Measurements from ENCODE around the gene ZNF182. TPM values are rescaled to one million over a fixed set of nuclear protein-coding genes. Genes with fewer than 3 reads are reported as not detected.
"Not testable (repeated sequence)": the region's sequence is repeated elsewhere in the genome, so short reads cannot be mapped to it uniquely, and the experiment has no call there.

ZNF182 gene
- total RNA-seq, 6 experiments from 2014 or later = 2.0 to 2.7 (median 2.5) TPM

DNA sequence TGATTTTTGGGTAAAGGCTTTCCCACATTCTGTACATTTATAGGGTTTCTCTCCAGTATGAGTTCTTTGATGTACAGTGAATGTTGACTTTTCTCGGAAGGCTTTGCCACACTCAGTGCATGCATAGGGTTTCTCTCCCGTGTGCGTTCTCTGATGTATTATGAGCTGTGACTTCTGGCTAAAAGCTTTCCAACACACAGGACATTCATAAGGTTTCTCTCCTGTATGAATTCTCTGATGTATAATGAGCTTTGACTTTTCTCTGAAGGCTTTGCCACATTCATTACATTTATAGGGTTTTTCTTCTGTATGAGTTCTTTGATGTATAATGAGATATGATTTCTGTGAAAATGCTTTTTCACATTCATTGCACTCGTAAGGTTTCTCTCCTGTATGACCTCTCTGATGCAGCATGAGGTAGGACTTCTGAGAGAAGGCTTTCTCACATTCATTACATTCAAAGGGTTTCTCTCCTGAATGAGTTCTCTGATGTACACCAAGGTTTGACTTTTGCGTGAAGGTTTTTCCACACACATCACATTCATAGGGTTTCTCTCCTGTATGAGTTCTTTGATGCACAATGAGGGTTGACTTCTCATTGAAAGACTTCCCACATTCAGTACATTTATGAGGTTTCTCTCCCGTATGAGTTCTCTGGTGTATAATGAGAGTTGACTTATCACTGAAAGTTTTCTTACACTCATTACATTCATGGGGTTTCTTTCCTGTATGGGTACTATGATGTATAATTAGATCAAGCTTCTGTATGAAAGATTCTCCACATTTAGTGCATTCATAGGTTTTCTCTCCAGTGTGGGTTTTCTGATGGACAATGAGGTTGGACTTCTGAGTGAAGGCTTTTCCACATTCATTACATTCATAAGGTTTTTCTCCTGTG is 27.3 kb downstream of the ZNF182 start:
- no peak for DNase-seq
- Mint-ChIP-seq H3K4me1 (ENCODE audit: low read depth) (no peaks in the 10 kb centered on the region), H3K36me3 (ENCODE audit: low read depth) (peaks cover 86% of the 10 kb centered on the region), H3K27me3 (ENCODE audit: insufficient read depth) (no peaks in the 10 kb centered on the region), H3K27ac (no peak overlapping the region), H3K4me3 (no peak overlapping the region), H3K9me3 (peaks cover 90% of the 10 kb centered on the region)
- TF ChIP-seq CTCF (IDR thresholded peaks at IDR 0.05) = no peak

DNA sequence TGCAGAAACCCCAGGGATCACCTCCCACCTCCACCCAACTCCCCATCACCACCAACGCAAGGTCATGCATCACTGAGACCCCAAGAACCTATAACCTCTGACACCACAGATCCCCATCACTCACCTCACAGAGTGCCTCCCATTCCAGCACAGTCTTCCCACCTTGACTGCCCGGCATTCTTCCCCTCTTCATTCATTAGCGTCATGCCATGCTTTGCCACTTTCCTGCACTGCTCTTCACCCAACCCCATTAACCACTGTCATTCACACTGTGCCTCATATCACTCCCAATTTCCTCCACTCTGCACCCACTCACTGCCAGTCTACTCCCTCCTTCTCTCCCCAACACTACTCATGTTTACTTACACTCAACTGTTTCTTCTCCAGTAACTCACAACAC is 30.6 kb downstream of the ZNF182 start:
- no peaks in the 10 kb centered on the region for H3K4me1 Mint-ChIP-seq (ENCODE audit: low read depth)

GRCh38 chrX:47965526-47965925 is 38.3 kb downstream of the ZNF182 start:
- not testable (repeated sequence) for H3K4me3 Mint-ChIP-seq; H3K27me3 Mint-ChIP-seq (ENCODE audit: insufficient read depth); H3K4me1 Mint-ChIP-seq (ENCODE audit: low read depth); H3K27ac Mint-ChIP-seq; DNase-seq
- Mint-ChIP-seq H3K9me3 (peaks cover 37% of the 10 kb centered on the region), H3K36me3 (ENCODE audit: low read depth) (peaks cover 16% of the 10 kb centered on the region)

More for the DNA sequence above, 30.6 kb downstream of the ZNF182 start:
- Mint-ChIP-seq H3K36me3 (ENCODE audit: low read depth) (peaks cover 61% of the 10 kb centered on the region), H3K27me3 (ENCODE audit: insufficient read depth) (no peaks in the 10 kb centered on the region), H3K27ac (no peak overlapping the region), H3K9me3 (peaks cover 79% of the 10 kb centered on the region), H3K4me3 (no peak overlapping the region)
- no peak for DNase-seq
- no peak for TF ChIP-seq CTCF (IDR thresholded peaks at IDR 0.05)

DNA sequence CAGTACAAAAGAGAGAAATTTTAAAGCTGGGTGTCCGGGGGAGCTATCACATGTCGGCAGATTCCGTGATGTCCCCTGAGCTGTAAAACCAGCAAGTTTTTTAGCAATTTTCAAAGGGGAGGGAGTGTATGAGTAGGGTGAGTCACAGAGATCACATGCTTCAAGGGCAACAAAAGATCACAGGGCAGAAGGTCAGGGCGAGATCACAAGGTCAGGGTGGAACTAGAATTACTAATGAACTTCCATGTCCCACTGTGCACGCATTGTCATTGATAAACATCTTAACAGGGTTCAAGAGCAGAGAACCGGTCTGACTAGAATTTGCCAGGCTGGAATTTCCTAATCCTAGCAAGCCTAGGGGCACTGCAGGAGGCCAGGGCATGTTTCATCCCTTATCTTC is 42.0 kb downstream of the ZNF182 start:
- H3K4me1 Mint-ChIP-seq (ENCODE audit: low read depth); DNase-seq; H3K36me3 Mint-ChIP-seq (ENCODE audit: low read depth); H3K4me3 Mint-ChIP-seq; H3K27ac Mint-ChIP-seq; H3K27me3 Mint-ChIP-seq (ENCODE audit: insufficient read depth): not testable (repeated sequence)
- peaks cover 16% of the 10 kb centered on the region for H3K9me3 Mint-ChIP-seq

GRCh38 chrX:47960406-47960805 is 43.4 kb downstream of the ZNF182 start:
- DNase-seq = no peak
- Mint-ChIP-seq H3K4me1 (ENCODE audit: low read depth) (no peaks in the 10 kb centered on the region), H3K36me3 (ENCODE audit: low read depth) (peaks cover 9% of the 10 kb centered on the region; the same call in 1 of the 2 replicates), H3K4me3 (no peak overlapping the region), H3K9me3 (peaks cover 11% of the 10 kb centered on the region), H3K27me3 (ENCODE audit: insufficient read depth) (peaks cover 6% of the 10 kb centered on the region), H3K27ac (no peak overlapping the region)
- TF ChIP-seq CTCF (IDR thresholded peaks at IDR 0.05) = no peak

DNA sequence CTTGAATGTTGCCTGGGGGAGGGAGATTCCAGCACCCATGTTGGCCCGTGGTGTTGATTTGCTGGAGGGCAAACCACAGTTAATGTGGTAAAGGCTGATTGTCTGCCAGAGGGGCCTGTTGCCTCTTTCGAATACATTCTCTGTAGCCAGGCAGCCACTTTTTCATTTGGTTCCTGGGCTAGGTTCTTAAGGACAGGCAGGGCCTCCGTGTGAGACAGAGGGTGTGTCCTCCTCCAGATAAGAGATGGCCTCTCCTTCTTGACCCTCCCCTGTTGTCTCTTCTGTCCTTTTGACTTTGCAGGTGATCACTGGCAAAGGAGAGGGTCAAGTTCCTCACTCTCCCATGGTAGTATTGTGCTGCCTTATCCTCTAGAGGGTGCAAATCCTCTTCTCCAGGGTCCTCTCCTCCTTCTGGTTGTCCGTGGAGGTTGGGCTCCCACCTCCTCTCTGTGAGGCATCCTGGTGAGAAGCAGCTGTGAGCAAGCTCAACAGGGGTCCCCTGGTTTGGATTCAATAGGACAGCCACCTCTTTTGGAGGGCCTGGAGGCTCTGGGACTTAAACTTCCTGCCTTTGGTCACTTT is 44.9 kb downstream of the ZNF182 start:
- TF ChIP-seq CTCF (IDR thresholded peaks at IDR 0.05) = peak; percentile 28; the same call in 1 of the 2 replicates
- no peaks in the 10 kb centered on the region for H3K4me1 Mint-ChIP-seq (ENCODE audit: low read depth)
- DNase-seq = no peak
- H3K27ac Mint-ChIP-seq = no peak overlapping the region
- no peaks in the 10 kb centered on the region for H3K9me3 Mint-ChIP-seq
- no peak overlapping the region for H3K4me3 Mint-ChIP-seq
- H3K27me3 Mint-ChIP-seq (ENCODE audit: insufficient read depth) = peaks cover 4% of the 10 kb centered on the region
- no peaks in the 10 kb centered on the region; the same call in 1 of the 2 replicates for H3K36me3 Mint-ChIP-seq (ENCODE audit: low read depth)

DNA sequence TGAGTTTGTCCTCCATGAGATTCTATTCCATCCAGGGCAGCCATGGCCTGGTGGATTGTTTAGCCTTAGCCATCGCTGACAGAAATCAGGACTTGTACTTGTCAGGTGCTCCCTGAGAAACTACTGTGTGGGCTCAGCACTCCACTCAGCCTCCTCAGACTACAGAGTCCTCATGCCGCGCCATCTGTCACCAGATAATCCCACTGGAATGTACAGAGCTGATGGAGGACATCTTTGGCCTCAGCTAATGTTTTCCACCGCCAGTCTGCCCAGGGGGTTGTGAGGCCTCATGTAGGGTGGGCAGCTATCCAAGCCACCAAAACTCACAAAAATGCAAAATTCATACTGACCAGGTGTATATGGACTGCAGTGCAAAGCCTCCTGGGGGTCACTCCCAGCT is 45.6 kb downstream of the ZNF182 start:
- not testable (repeated sequence) for H3K9me3 Mint-ChIP-seq; H3K27me3 Mint-ChIP-seq (ENCODE audit: insufficient read depth); H3K4me1 Mint-ChIP-seq (ENCODE audit: low read depth); H3K27ac Mint-ChIP-seq; H3K36me3 Mint-ChIP-seq (ENCODE audit: low read depth); H3K4me3 Mint-ChIP-seq; DNase-seq
